HG03045 (cell line): ENCODE results near the gene CD3G.
"Not testable (repeated sequence)": the region's sequence is repeated elsewhere in the genome, so short reads cannot be mapped to it uniquely, and the experiment has no call there.

Source experiments
- ATAC-seq: cut with Tn5 transposase; IDR thresholded peaks from one replicate; pipeline ENCODE4 v1.9.1; 2021; ENCODE audit warnings: mild to moderate bottlenecking, moderate library complexity; ENCODE audit not compliant: unreplicated experiment

The CD3G gene

DNA sequence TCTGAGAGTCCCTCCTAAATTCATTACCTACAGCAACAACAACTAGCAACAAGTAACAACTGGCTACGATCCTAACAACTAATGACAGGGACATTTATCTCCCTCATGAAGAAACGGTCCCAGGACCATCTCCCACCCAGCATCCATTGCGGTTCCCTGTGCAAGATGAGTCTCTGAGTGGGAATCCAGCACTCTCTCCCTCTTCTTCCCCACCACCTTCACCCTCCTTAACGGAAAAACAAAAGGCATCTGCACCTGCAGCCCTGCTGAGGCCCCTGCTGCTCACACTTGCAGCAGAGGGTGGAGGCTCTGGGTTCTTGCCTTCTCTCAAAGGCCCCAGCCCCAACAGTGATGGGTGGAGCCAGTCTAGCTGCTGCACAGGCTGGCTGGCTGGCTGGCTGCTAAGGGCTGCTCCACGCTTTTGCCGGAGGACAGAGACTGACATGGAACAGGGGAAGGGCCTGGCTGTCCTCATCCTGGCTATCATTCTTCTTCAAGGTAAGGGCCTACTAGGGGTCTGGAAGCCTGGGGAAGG lies at the start of gene CD3G:
Gene CD3G (plus strand): TSS at position 364 of the 535 bp plus-strand sequence. CDS start 80 bp downstream, at position 444.
- ATAC-seq = no peak

DNA sequence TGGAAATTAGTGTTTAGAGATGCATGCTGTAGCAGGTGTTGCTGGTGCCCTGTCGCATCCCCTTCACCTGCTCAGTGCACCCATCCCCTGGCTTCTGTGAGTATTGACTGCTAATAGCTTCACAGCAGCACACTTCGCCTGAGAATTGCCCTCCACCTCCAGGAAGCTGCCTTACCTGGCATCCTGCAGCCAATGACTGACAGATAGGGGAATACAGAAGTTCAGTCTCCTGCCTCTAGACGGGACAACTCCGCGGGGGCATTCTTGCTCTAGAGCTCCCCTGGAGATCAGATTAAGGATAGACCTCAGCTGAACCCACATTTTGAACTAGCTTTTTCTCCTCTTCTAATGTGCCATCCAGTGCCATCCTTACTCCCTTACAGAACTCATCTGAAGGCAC lies 48.9 kb upstream of the CD3G start:
- ATAC-seq = no peak

DNA sequence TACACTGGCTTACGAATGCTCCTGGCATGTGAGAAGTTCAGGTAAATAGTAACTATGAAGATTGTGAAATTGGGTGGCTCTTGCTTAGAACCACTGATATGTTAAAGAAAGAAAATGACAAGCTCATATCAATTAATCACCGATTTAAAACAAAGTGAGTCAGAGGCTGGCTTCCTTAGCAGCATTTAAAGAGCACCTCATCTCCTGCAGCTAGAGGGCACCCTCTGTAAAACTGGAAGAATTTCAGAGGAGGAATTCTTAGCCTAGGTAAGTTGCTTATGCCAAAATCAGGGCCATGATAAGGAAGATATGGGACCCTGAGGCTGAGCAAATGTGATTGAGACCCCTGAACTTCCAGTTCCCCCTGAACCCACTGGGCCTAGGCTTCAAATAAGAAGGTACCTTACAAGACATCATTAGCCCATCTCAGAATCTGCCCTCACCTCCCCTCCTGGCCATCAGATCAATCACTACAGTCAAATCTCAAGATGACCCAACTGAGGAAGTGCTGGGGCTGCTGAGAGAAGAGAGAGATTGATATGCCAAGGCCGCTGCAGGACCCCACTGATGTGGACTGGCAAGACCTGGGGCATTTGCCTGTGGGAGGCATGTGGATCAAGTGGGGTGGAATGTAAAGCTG lies 48.2 kb upstream of the CD3G start:
- no peak for ATAC-seq

DNA sequence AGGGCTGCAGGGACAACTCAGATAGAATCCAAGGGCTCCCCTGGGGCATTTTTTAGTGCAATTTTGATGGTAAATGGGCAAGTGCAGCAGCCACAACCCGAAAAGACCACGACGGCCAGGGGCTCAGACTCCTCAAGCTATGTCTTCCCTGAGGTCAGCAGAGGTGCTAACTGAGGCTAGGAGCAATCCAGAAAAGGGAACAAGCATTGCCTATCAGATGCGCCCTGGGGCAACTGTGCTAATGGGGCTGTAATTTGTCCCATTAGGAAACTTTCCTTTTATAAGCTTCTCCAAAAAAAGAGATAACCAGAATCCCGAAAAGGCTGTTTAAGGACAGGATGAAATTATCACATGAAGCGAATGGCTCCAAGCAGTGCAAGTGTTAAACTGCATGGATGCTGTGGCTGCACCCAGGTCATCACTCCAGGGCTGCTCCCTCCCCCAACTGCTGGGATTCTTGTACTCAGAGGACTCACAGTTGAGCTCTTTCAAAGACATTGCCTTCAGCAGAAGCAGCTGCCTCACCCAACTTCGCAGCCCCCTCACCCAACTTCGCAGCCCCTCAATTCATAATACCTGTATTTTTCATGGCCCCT lies 42.4 kb upstream of the CD3G start:
- ATAC-seq = no peak

DNA sequence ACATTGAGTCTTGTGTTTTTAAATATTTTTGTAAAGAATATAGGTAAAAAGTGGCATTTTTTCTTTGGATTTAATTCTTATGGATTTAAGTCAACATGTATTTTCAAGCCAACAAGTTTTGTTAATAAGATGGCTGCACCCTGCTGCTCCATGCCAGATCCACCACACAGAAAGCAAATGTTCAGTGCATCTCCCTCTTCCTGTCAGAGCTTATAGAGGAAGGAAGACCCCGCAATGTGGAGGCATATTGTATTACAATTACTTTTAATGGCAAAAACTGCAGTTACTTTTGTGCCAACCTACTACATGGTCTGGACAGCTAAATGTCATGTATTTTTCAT lies 39.9 kb upstream of the CD3G start:
- ATAC-seq = no peak

DNA sequence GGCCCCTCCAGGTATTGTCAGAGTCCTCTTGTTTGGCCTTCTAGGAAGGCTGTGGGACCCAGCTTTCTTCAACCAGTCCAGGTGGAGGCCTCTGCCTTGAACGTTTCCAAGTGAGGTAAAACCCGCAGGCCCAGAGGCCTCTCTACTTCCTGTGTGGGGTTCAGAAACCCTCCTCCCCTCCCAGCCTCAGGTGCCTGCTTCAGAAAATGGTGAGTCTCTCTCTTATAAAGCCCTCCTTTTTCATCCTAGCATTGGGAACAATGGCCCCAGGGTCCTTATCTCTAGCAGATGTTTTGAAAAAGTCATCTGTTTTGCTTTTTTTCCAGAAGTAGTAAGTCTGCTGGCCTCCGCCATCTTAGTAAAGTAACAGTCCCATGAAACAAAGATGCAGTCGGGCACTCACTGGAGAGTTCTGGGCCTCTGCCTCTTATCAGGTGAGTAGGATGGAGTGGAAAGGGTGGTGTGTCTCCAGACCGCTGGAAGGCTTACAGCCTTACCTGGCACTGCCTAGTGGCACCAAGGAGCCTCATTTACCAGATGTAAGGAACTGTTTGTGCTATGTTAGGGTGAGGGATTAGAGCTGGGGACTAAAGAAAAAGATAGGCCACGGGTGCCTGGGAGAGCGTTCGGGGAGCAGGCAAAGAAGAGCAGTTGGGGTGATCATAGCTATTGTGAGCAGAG lies 39.4 kb upstream of the CD3G start, which contains the start of gene CD3E:
Gene CD3E (plus strand): TSS at position 163 of the 681 bp plus-strand sequence. CDS start 223 bp downstream, at position 386.
- no peak for ATAC-seq

DNA sequence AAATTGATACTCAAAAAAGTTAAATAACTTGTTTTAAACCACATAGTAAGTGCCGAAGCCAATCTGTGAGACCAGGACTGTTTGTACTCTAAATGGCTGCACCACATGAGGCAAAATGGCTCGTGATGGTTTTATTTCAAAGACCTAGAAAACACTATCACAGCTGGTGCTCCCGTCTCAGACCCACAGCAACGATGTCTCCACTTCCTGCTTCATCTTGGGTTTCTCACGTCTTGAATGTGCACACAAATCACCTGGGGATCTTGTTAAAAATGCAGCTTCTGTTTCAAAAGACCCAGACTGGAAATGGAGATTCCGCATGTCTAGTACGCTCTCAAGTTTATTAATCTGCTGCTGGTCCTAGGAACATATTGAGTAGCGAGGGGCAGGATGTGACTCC lies 38.4 kb upstream of the CD3G start:
- no peak for ATAC-seq

DNA sequence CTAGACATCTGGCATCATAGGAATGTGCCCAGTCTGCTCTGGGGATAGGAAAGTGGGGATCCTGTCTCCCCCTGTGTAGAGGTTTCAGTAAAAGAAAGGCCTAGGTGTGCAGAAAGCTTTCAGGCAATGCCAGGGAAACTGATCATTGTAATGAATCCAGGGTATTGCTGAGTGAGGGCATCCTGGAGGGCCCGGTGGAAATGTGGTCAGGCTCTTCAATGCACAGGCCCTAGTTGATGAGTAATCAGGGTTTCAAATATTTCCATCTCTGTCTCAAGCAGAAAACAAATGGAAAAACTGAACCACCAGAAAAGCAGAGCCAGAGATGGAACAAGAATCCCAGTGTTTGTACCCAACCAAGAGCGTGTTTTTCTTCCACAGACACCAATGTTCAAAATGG lies 37.6 kb upstream of the CD3G start:
- no peak for ATAC-seq

DNA sequence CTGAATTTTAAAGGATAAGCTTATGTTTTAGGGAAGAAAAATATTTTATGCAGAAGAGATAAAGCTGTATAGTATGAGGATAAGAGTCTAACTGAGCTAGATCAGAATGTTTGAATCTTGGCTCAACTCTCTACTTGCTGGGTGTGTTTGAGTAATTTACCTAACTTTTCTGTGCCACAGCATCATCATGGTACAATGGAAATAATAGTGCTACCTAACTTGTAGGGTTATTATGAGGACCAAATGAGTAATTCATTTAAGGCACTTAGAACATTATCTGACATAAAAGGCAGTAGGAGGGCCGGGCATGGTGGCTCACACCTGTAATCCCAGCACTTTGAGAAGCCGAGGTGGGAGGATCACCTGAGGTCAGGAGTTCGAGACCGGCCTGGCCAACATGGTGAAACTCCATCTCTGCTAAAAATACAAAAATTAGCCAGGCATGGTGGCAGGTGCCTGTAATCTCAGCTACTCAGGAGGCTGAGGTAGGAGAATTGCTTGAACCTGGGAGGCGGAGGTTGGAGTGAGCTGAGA lies 35.1 kb upstream of the CD3G start:
- ATAC-seq = not testable (repeated sequence)

DNA sequence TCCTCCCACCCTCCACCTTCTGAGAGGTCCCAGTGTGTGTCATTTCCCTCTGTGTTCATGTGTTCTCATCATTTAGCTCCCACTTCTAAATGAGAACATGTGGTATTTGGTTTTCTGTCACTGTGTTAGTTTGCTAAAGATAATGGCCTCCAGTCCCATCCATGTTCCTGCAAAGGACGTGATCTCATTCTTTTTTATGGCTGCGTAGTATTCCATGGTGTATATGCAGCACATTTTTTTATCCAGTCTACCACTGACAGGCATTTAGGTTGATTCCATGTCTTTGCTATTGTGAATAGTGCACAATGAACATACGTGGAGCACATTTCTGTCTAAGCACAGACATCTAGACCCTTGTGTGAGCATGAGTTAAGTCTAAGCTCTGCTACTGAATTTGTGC lies 33.9 kb upstream of the CD3G start:
- no peak for ATAC-seq

DNA sequence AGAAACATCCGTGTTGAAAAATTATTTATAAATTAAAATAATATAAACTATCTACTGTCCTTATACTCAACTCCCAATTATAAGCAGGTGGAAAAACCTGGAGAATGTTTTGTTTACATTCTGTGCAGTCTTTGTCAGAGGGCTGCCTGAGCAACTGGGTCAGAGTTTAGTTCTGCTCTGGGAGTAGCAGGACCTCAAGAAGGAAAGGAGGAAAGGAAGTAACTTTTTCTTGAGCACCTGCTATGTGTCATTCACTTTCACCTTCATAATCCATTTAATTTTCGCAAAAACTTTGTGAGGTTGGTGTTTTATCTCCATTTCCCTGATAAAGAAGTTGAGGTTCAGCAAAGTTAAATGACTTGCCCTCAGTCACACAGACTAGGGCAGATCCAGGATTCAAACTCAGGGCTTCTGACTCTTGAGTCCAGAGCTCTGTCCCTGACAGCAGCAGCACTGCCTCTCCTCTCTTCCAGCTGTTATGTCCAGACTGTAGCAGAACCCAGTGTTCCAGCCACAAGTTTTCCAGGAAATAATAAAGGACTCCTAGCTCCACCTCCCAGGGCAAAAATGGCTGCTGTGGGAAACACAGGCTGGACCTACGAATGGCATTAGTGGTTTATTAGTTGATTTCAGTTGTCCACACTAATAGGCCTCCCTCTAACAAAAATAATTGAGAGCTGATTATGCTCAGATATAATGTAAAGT lies 33.2 kb upstream of the CD3G start:
- ATAC-seq = no peak

DNA sequence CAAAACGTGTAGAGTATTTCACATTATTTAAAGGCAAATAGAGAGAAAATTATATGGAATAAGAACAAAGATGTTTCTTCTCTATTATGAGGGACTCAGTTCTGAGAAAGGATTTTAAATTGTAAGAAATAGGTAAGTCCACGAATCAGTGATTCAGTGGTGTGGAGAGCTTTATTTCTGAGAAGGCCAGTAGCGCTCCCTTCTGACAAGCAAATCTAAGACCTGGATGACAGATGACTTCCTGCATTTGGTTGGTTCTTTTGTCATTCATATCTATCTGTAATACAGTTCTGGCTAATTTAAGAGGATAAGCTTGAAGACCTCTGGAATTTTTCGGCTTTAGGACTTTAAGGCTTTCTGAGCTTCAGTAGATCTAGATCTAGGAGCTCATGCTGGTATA lies 32.6 kb upstream of the CD3G start:
- ATAC-seq = no peak

DNA sequence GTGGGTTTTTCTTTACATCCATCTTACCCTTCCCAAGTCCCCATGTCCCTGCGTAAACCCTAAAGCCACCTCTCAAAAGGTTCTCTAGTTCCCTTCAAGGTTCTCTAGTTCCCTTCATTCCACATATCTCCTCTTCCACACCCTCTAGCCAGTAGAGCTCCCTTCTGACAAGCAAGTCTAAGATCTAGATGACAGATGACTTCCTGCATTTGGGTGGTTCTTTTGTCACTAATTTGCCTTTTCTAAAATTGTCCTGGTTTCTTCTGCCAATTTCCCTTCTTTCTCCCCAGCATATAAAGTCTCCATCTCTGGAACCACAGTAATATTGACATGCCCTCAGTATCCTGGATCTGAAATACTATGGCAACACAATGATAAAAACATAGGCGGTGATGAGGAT lies 31.8 kb upstream of the CD3G start:
- no peak for ATAC-seq

DNA sequence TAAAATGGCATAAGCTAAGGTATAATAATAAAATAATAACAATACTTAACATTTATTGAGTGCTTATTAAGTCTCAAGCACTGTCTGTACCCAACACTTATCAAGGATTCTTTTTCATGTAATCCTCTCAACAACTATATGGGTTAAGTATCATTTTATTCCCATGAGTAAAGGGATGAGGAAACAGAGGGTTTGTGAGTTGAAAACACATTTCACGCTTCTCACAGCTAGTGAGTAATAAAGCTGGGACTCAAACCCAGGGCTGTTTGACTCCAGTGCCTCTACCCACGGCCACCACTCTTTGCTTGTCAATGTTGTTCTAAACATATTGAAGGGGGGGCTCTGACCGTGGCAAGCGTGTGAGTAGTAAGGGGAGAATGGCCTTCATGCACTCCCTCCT lies 30.9 kb upstream of the CD3G start:
- ATAC-seq = no peak

DNA sequence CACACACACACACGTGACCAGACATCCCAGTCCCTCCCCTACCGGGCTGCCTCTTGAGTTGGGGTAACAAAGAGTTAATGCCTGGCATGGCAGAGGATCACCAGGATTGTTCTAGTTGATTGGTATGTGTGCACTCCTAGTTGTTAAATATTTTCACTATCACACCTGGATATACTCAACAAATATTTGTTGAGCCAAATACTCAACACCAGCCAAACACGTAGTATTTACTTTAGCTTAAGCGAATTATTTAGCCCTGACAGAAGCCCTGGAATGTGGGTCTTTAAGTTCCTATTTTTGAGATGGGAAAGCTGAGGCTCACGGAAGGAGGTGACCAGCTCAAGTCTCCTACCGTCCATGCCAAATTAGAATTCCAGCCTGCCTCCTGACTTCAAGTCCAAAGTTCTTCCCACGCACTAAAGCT lies 29.1 kb upstream of the CD3G start:
- no peak for ATAC-seq

DNA sequence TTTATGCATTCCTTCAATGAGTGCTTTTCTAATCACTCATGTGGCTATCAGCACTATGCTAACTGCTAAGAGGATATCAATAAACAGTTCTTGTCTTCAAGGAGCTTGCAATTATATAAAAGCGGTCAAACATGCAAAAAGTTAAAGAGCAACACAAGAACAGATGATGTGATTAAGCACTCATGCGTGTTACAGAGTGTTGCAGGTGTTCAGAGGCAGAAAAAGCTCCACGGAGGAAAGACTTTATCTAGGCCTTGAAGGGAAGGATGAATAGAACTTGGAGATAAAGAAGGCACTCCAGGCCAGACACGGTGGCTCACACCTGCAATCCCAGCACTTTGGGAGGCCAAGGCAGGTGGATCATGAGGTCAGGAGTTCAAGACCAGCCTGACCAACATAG lies 26.0 kb upstream of the CD3G start:
- no peak for ATAC-seq

DNA sequence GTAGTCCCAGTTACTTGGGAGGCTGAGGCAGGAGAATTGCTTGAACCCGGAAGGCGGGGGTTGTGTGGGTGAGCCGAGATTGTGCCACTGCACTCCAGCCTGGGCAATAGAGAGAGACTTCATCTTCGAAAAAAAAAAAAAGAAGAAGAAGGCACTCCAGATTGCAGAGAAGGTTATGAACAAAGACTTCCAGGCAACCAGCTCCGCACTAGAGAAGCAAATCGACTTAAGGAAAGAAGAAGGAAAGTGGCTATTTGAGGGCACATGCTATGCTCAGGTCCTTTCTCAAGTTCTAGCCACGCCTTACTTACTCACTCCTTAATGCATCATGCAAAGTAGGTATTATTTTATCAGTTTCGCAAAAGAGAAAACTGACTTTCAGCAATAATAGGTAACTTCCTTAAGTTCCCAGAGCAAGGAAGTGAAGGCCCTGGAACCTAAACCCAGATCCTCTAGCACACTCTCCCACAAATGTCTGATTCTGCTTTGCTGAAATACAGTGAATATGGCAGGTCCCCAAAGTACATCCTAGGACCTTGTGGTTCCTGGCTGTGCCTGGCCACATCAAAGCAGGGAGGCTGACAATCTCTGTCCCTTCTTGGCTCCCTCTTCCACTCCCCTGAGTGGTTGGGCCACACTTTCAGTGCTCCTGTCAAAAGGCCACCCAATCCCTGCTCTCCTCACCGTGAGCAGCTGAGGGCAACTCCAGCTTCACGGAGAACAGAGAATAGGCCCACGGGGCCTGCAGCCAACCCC lies 25.4 kb upstream of the CD3G start:
- no peak for ATAC-seq

DNA sequence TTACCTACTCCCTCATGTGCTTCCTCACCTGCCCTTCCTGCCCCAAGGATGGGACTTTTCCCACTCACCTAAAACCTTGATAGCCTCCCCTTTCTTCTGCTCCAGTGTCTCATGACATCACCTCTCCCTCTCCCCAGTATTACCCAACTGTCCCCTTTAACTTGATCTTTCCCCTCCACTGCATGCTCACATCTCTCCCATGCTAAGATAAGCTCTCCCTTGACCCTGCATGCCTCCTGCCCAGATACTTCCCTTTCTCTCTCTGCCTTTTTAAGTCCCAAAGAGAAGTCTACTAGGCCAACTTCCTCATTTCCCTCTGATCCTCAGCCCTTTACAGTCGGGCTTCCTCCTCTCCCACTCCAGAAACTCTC lies 24.8 kb upstream of the CD3G start:
- ATAC-seq = no peak

DNA sequence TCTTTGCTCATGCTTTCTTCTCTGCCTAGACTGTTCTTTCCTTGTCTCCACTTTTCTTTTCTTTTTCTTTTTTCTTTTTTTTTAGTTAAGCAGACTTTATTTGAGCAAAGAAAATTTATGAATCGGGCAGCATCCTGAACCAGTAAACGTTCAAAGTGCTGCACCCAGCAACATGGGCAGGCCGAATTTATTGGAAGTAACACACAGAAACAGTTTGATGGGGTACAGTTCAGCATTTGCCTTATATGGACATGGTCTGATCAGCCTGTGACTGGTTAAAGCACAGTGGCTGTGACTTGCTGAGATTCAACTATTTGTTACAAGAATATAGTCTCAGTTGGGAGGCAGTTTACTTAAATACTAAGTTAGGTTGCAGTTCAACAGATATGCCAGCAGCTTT lies 23.6 kb upstream of the CD3G start:
- no peak for ATAC-seq

DNA sequence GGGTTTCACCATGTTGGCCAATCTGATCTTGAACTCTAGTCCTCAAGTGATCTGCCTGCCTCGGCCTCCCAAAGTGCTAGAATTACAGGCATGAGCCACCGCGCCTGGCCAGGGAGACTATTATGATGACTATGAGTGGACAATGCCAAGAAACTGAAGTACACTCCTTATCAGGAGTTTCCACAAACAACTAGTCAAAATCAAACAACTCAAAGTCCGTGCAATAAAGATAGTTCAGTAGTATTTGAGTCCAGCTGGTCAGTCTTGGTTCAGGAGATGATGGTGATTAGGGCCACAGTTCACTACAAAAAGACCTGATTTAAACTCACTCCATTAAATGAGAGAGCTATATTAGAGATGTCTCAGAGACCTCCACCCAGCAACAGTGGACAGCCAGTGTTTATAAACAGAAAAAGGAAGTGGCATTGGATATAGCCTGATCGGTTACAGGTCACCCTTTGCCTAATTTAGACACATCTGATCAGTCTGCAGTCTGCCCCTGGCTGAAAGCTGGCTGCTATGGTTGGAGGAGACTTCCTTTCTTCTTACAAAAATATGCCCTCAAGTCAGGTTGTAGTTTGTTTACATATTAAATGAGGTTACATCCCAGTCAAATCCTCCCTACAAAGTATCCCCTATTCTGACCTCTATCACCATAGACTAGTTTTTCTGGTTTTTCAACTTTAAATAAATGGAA lies 22.6 kb upstream of the CD3G start:
- no peak for ATAC-seq
